NT2/D1 (cell line): ENCODE results near the gene NTNG1.

ENCODE experiments used
- DNase-seq: peaks from one replicate; pipeline ENCODE4 v3.0.0-alpha.2; 2011; ENCODE audit warnings: low read depth, low spot score
- H3K27me3 ChIP-seq: 2 replicates; pipeline ENCODE4 v1.6.0; 2011; ENCODE audit warnings: mild to moderate bottlenecking; ENCODE audit not compliant: insufficient read length, insufficient read depth
- H3K36me3 ChIP-seq: 2 replicates; pipeline ENCODE4 v1.6.1; 2011; ENCODE audit warnings: mild to moderate bottlenecking, low read length, mixed read lengths; ENCODE audit not compliant: insufficient read depth, insufficient read length
- H3K4me1 ChIP-seq: 2 replicates; pipeline ENCODE4 v1.5.1; 2011; ENCODE audit not compliant: insufficient read depth, insufficient read length
- H3K4me3 ChIP-seq: 2 replicates; pipeline ENCODE4 v1.5.1; 2011; ENCODE audit warnings: low read depth; ENCODE audit not compliant: insufficient read length
- H3K9ac ChIP-seq: 2 replicates; pipeline ENCODE4 v1.6.0; 2011; ENCODE audit warnings: low read depth; ENCODE audit not compliant: insufficient read length
- H3K9me3 ChIP-seq: 2 replicates; pipeline ENCODE4 v1.5.1; 2011; ENCODE audit warnings: mild to moderate bottlenecking, low read length; ENCODE audit not compliant: insufficient read depth
- SUZ12 ChIP-seq: IDR thresholded peaks from 2 replicates; pipeline ENCODE4 v1.6.1; 2011; ENCODE audit not compliant: insufficient read length, insufficient read depth; ENCODE audit errors: extremely low read depth
- YY1 ChIP-seq: IDR thresholded peaks from 2 replicates; pipeline ENCODE4 v1.6.1; 2011; ENCODE audit not compliant: insufficient read length, insufficient read depth
- ZNF274 ChIP-seq: IDR thresholded peaks from 2 replicates; pipeline ENCODE4 v1.6.1; 2011; ENCODE audit warnings: mild to moderate bottlenecking, low read depth, low read length

NTNG1 gene

DNA sequence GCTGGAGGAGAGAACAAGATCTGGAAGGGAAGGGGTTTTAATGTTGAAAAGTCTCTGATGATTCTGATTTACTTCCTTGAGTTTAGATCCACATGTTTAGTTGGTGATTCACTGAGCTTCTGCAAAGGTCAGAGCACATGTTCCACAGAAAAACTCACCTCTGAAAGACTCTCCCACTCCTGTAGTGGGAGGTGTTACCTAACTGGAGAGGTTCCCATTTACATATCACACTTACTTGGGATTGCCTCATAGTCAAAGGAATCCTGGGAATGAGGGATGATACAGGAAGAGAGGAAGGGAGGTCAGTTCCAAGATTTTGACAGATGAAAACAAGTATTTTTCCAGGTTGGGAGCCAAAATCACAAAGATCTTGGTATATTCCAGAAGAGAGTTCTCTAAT, 2.7 kb upstream of the NTNG1 start:
- H3K9ac ChIP-seq = no peak overlapping the region
- H3K9me3 ChIP-seq = no peaks in the 10 kb centered on the region
- H3K4me1 ChIP-seq = no peaks in the 10 kb centered on the region
- no peaks in the 10 kb centered on the region for H3K36me3 ChIP-seq
- no peak overlapping the region for H3K4me3 ChIP-seq
- DNase-seq = no peak
- peaks cover 10% of the 10 kb centered on the region for H3K27me3 ChIP-seq
- TF ChIP-seq ZNF274 (no peak), YY1 (no peak), SUZ12 (no peak)

DNA sequence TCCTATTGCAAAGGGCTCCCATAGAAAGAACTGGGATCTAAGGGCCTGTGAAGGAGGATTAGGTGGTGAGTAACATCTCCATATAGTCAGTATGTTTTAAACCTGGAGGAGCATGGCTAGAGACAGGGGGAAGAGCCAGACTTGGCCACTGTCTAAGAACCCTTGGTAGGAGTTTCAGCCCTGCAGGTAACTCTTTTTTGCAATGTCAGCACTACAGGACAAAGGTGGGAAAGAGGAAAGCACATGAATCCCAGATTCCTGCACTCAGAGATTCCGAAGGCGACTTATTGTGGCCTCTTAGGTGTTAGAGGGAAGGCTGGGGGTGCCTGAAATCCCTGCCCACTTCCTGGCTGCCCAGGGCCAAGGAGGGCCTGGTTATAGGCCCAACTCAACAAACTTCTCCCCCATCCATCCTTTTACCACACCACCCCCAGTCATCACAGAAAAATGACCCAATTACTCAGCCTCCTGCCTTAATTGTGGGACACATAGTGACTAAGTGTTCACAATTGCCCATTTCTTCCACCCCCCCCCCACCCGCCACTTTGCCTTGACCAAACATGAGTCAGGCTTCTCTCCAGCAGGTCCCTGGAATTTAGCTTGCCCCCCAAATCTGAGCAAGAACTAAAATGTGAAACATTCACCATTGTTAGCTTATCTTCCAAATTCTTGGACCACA, 1.9 kb upstream of the NTNG1 start:
- DNase-seq = no peak
- H3K4me3 ChIP-seq = peak overlapping the region; percentile 33

DNA sequence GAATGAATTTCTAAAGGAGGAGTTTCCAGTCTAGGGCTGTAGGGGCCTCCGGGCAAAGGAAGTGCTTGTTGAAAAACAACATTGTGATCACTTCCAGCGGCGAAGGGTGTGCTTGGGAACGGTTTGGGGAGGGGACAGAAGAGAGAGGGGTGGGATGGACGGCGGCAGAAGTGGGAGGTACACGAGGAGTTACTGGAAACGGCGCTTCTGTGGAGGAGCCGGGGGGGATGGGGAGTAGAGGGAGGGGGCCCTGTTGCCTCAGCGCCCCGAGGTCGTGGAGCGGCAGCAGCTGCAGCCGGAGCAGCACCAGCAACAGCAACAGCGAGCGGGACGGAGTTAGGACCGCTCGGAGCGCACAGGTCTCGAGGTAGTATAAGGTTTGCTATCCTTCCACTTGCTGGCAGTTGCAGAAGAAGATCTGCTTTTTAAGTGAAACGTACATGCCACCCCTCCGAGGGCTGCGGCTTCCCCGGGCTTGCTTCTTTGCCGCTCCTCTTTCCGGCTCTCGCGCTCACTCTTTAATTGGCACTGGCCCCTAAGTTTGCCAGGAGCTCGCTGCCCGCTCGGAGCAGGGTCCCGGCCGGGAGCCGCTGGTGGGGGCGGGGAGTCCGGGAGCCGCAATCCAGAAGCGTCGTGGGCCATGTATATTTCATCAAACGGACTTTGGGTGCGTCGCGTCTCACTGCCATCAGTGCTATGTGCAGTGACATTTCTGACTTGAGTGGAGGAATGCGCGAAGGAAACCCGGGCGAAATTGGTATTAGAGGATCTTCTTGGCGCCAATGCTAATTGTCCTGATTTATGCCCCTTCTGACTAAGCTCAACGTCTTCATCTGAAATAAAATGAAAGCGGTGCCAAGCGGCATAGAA, 771 bp upstream of the NTNG1 start:
- peak; percentile 81 for DNase-seq
- H3K9me3 ChIP-seq = no peaks in the 10 kb centered on the region
- peaks cover 10% of the 10 kb centered on the region for H3K27me3 ChIP-seq
- TF ChIP-seq SUZ12 = no peak
- TF ChIP-seq YY1 = no peak
- TF ChIP-seq ZNF274 = no peak
- no peaks in the 10 kb centered on the region for H3K4me1 ChIP-seq
- H3K9ac ChIP-seq = peak overlapping the region; percentile 43
- no peaks in the 10 kb centered on the region for H3K36me3 ChIP-seq
- H3K4me3 ChIP-seq = peak overlapping the region; percentile 62

More for the DNA sequence above, 1.9 kb upstream of the NTNG1 start:
- Histone ChIP-seq H3K9ac (no peak overlapping the region), H3K9me3 (no peaks in the 10 kb centered on the region), H3K27me3 (peaks cover 10% of the 10 kb centered on the region), H3K4me1 (no peaks in the 10 kb centered on the region), H3K36me3 (no peaks in the 10 kb centered on the region)
- no peak for TF ChIP-seq YY1
- TF ChIP-seq SUZ12 = no peak
- no peak for TF ChIP-seq ZNF274

DNA sequence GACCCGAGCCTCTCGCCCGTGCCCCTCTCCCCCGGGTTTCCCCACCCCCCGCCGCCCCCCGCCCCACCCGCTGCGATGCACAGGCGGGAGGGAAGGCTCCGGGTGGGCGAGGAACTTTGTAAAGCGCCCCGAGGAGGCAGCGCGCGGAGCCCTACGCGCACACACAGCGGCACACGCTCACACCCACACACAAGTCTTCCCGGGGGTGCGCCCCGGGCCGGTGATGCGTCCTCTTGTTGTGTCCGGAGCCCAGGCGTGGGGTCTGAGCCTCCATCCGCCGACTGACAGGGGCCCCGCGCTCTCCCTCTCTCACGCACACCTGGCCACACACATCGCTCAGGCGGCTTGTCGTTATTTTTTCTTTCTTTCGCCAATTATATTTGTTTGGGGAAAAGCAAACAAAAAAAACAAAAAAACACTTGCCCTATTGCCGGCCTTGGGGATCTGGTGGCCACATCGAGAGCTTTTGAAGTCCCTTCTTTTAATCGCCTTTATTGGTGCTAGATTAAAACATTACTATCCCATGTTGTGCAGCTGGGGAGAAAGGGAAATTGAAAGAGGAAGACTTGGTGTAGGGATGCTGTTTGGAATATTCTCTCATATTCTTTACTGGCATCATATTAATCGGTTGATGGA, 770 bp downstream of the NTNG1 start:
- Histone ChIP-seq H3K4me3 (peak overlapping the region; percentile 62), H3K4me1 (no peaks in the 10 kb centered on the region), H3K9me3 (no peaks in the 10 kb centered on the region), H3K36me3 (no peaks in the 10 kb centered on the region), H3K9ac (peak overlapping the region; percentile 58), H3K27me3 (peaks cover 10% of the 10 kb centered on the region)
- TF ChIP-seq ZNF274 = no peak
- TF ChIP-seq YY1 = no peak
- TF ChIP-seq SUZ12 = no peak
- no peak for DNase-seq

DNA sequence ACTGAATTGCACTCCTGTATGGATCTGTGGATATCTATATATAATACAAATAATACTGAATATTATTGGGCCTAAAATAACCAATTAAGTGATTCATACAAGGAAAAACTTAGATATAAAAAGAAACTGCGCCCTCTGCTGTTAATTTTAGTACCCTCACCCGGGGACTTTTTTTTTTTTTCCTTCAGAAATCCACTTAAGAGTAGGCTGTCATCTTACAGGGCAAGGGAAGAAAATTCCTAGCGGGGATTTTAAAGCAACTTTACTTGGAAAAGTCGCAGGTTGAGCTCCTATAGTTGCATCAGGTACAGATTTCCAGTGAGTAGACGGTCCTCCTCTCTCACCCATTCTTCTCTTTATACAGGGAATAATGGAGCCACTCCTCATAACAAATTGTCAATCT, 1.3 kb downstream of the NTNG1 start:
- no peak for DNase-seq
- Histone ChIP-seq H3K9me3 (no peaks in the 10 kb centered on the region), H3K36me3 (no peaks in the 10 kb centered on the region), H3K9ac (peak overlapping the region; percentile 44), H3K4me3 (peak overlapping the region; percentile 62), H3K4me1 (no peaks in the 10 kb centered on the region), H3K27me3 (peaks cover 10% of the 10 kb centered on the region)
- TF ChIP-seq ZNF274 (no peak), YY1 (no peak), SUZ12 (no peak)

DNA sequence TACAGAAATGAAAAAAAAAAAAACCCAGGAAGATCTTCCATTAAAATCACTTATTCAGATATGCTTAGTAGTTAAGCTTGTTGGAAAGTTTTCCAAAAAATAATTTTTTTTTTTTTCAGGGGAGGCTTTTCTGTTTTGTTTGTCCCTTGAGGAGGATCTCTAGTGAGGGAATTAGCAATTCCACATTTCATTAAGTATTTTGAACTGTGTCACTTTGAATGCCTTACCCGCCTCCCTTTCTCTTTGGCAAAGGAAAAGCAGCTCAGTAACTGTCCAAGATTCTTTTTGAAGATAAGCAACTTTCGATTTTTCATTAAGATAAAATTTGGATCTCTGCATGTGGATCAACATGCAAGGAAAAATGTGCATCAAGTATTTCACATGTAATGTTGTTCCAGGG, 1.8 kb downstream of the NTNG1 start:
- Histone ChIP-seq H3K4me3 (no peak overlapping the region), H3K36me3 (no peaks in the 10 kb centered on the region), H3K9ac (no peak overlapping the region), H3K9me3 (no peaks in the 10 kb centered on the region), H3K27me3 (peaks cover 10% of the 10 kb centered on the region), H3K4me1 (no peaks in the 10 kb centered on the region)
- DNase-seq = no peak
- no peak for TF ChIP-seq YY1
- TF ChIP-seq ZNF274 = no peak
- no peak for TF ChIP-seq SUZ12

DNA sequence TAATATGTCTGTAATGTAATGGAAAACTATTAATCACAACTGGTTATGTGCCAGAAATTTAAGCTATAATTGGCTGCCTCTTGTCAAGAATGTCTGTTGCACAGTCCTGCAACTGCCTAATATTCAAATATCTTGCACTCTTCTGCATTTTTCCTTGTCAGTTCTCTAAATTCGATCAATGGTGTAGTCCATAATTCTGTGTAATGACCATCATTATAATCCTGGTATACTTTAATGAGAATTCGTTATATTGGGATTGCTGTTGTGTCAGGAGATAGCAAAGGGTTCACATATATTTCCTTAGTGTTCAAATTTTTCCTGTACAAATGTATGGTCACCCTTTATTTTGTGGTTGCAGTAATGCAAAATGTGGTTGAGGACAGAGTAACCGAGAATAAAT, 4.8 kb downstream of the NTNG1 start:
- no peak for DNase-seq
- Histone ChIP-seq H3K36me3 (peaks cover 6% of the 10 kb centered on the region), H3K4me3 (no peak overlapping the region), H3K9me3 (no peaks in the 10 kb centered on the region), H3K9ac (no peak overlapping the region), H3K4me1 (no peaks in the 10 kb centered on the region), H3K27me3 (no peaks in the 10 kb centered on the region)
- TF ChIP-seq ZNF274 (no peak), YY1 (no peak), SUZ12 (no peak)
